HEK293T (cell line): ENCODE results near the gene CAMSAP2.

Experiments
- FOXA1 ChIP-seq: fragments of 450-650 bp; IDR thresholded peaks from 2 replicates; pipeline ENCODE4 v1.6.1; 2016; ENCODE audit warnings: mild to moderate bottlenecking
- FOXK2 ChIP-seq: fragments of 450-650 bp; IDR thresholded peaks from 2 replicates; pipeline ENCODE4 v1.6.1; 2016; ENCODE audit warnings: mild to moderate bottlenecking

DNA sequence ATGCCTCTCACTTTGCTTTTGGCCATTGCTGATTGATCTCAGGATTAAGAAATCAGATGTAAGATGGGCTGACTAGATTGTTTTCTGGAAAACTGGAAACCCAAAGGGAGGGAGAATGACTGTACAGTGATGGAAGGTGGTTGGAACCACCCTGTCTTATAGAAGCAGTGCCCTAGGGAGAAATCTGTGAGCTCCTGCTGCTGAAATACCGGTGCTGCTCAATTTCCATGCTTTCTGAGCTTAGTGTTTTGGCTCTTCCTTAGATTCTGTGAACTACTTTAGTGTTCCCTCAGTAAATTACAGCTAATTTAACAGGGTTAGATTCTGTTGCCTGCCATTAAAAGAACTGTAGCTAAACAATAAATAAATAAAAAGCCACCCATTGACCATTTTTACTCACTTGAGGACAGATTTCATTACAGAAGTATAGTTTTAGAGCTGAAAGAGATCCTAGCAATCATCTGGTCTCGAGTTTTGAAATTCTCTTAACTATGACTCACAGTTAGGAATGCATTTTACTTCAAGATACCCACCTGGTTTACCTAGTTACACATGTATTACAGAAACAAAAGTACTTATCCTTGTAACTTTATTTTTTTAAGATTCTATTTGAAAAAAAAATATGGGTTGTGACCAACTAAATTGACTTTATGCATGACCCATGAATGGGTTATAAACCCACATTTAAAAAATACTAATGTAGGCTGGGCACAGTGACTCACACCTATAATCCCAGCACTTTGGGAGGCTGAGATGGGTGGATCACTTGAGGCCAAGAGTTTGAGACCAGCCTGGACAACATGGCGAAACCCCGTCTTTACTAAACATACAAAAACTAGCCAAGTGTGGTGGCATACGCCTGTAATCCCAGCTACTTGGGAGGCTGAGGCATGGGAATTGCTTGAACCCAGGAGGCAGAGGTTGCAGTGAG, 33.2 kb downstream of the CAMSAP2 start:
- TF ChIP-seq FOXK2 (no peak), FOXA1 (no peak)
